GM19035 (cell line): Measurements from ENCODE around the gene RARA.

Experiments
- ATAC-seq: cut with Tn5 transposase; IDR thresholded peaks from one replicate; pipeline ENCODE4 v1.9.1; 2021; ENCODE audit not compliant: unreplicated experiment

Gene RARA

DNA sequence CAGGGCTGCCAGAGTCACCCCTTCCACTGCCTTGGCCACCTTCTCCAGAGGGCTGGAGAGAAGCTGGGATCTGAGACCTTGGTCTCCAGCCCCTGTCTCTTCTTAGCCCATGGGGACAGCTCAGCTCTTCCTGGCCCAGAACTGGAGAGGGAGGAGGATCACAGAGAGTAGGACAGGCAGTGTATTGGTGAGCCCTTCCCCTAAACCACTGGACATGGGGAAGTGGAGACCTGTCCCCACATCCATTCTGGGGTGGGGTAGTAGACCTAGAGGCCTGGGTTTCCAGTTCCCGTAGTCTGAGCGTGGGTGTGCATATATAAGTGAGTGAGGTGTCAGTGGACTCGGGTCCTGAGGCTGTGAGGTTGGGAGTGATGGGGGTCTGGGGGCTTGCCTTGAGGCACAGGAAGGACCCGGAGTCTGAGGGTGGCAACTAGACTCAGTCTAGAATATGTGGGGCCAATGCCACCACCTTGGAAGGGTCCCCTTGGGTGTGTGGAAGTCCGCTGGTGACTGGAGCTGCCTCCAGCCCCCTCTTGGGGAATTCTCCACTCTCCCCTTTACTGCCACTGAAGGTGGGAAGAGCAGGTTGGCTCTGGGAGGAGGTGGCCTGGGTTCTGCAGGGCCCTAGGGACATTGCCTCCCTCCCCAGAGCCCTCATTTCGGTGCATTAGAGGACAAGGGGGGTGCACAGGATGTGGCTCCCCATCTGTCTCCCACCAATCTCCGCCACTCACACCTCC lies 35.6 kb downstream of the RARA start:
- no peak for ATAC-seq

DNA sequence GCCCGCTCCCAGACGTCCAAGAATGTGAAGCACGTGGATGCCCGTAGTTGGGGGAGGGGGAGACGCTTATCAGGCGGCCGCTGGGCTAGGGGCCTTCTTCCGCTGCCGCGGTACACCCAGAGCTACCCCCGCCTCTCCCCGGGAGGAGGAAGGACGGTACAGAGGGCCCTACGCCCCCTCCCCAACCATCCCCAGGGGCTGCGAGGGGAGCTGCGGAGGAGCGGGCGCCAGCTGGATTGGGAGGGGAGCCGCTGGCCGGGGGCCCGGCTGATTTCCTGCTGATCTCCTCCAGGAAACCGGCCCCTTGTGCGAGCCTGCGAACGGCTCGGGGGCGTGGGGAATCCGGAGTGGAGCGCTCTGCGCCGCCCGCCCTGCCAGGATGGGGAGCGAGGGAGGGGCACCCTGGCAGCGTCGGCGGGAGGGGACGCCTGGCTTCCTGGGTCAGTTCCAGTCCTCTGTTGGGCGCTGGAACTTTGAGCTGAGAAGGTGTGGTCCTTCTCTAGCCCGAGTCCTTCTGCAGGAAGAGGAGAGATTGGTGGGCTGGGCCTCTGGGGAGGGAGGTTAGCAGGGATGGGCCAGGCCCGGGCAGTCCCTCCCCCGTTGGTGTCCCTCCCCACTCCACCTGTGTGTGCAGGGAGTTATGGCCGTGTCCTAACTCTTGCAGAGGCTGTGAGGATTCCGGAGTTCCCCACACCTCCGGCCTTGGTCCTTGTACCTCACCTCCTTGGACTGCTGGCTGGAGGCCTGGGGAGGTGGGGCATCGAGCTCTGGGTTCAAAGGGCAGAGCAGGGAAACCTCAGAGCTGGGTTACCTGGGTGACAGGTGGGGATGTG lies 36.4 kb downstream of the RARA start:
- ATAC-seq = no peak

DNA sequence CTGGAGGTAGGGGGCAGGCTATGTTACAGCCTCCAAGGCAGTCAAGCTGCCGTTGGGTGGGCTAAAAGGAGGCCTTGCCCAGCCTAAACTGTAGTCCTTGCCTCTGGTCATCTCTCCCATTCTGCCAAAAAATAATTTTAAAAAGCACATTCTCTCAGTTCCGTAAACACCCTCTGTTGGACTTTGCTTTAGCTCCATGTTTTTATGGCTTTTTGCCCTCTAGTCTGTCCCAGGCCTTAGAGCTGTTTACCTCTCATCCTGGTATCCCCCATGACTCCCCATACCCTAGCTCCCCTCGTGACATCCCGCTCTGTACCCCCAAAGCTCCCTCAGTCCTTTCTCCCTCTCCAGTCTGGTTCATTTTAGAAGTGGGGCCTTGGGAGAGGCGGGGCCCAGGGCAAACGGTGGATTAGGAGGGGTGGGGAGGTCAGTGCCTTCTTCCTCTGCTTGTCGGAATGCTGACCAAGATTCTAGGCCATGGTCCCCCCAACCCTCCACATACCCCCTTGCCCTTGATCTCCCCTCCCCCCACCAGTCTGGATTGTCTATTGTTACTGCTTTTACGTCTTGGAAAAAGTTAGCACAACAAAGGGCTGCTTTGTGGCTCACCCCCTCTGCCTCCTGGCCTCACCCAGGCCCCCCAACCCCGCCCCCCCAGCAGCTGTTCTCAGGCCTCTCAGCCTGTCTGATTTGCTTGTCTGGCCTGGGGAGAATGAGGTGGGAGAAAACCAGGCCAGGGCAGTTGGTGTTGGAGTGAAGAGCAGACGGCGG lies 37.2 kb downstream of the RARA start:
- no peak for ATAC-seq

DNA sequence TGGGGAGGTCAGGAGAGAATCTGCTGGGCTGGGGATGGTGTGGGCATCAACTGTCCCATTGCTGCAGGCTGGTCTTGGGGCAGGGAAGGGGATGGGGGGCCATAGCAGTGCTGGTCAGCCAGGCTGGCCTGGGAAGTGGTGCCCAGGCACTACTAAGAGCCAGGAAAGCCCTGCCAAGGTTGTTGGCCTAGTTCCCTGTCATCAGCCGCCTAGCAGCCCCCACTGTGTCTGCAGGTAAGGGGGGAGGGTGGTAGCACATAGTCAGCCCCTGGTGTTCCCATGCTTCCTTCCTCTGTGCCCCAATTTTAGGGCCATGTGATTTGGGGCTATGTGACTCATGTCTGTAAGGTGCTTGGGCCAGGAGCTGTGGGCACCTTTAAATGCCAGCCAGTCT lies 37.8 kb downstream of the RARA start:
- ATAC-seq = no peak

DNA sequence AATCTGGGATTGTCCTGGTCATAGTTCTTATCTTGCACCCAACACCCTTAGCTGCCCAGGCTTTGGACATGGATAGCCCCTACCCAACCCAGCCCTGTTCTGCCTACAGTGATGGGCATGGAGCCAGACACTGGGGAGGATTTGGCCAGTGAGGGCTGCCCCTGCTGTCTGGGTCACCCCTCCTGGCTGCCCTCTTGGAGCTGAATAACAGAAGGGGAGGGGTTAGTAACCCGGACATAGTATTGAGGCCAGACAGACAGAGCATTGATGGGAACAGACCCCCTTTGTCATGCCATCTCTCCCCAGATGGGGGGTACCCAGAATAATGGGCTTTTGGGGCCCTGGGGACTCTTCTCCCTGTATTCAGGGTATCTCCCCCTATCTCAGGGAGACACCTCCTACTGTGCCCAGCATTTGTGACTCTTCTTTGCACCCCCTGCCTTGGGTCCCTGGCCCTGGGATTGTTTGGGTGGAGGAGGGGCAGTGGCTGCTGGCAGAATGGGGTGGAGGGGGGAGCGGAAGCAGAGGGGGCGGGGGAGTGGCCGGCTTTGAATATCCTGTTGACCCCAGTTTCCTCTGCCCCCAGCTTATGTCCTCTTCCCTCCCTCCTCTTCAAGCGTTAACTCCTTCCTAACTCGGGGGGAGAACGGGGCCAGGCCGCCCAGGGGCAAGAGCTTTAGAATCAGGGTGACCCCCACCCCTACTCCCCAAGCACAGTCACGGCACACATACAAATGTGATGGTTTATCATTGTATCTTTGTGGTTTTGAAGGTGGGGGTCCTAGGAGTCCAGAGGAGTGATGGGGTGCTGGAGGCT lies 38.5 kb downstream of the RARA start:
- ATAC-seq = no peak

DNA sequence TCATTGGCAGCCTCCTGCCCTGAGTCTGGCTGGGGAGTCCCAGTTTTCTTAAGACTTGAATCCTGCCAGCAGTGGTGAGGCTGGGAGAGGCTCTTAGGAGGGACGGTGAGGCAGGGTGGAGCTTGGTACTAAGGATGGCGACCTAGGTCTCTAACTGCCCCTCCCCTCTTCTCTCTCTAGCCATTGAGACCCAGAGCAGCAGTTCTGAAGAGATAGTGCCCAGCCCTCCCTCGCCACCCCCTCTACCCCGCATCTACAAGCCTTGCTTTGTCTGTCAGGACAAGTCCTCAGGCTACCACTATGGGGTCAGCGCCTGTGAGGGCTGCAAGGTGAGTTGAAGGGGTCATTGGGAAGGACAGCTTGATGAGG lies 39.1 kb downstream of the RARA start:
- no peak for ATAC-seq

DNA sequence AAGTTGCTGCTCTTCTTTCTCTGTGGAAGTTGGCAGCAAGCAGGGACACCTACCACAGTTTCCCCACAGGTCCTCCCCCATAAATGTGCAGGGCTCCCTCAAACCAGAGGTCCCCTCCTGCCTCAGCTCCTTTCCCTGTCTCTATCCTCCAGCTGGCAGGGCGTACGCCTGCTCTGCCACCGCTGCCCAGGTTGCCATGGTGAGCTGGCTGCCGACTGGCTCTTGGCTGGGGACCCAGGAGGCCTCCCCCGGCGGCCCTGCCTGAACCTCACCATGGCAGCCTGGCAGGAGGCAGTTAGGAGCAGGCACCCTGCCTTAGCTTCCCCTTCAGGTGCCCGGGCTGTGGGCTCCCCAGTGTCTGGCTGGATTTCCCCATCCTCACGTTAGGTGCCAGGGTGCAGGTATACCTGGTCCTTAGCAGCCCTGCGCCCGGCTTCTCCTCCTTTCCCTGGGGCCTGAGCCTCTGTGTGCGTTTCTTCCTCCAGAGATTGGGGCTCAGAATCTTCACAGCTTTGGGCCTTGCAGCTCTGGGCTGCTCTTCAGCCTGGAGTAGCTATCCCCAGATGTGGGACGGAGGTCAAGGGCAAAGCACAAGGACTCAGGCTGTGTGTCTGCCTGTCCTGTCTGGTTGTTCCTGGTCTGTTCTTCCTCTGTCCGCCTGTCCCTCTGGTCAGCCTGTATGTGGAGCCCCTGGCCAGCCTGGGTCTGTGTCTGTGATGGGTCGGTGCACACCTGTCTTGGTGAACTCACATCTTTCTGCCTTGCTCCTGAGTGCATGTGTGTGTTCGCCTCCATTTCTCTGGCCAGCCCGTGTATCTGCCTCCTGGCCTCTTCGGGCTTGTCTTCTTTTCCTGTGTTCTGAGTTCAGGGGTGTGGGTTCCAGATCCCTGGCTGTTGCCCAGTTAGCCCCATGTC lies 39.8 kb downstream of the RARA start:
- no peak for ATAC-seq

DNA sequence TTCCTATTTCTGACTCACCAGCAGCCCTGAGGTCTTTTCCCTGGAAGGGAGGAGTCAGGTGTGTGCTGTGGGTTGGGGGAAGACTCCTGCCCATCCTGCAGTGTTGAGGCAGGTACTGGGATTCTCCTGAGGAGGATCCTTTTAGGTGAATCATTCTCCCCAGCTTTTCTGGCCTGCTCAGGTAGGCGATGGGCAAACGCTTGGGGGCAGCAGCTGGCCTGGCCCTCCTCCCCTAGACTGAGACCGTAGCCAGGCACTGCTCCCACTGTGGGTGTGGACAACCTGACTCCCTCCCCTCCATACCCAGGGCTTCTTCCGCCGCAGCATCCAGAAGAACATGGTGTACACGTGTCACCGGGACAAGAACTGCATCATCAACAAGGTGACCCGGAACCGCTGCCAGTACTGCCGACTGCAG lies 40.5 kb downstream of the RARA start:
- ATAC-seq = no peak

DNA sequence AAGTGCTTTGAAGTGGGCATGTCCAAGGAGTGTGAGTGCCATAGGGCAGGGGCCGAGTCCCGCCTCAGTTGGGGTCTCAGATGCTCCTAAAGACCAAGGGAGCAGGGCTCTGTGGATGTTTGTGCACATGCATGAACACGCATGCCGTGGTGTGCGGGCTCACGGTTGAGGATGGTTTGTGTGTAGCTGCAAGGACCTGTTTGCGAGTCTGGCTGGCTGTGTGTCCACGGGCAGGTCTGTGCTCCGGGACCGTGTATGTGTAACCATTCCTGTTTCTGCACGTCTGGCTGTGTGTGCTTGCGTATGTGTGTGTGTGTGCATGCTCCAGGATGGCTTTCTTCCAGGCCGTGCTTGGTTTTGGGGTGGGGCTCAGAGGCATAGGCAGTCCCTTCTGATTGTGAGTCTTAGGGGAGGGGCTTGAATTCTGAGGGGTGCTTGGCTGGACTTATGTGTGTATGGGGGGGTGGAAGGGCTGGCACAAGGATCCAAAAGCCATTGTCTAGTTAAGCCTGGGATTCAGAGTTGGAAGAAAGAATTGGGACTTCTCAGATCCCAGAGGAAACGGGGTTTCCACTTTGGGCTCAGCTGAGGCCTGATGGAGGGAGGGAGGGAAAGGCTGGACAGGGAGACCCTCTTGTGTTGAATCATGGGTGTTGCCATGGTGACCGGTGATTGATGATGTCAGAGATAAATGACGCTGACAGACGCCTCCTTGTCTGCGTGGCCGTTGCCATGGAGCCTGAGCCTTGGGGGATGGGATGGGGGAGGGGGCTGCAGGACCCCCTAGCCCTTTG lies 41.1 kb downstream of the RARA start:
- no peak for ATAC-seq

DNA sequence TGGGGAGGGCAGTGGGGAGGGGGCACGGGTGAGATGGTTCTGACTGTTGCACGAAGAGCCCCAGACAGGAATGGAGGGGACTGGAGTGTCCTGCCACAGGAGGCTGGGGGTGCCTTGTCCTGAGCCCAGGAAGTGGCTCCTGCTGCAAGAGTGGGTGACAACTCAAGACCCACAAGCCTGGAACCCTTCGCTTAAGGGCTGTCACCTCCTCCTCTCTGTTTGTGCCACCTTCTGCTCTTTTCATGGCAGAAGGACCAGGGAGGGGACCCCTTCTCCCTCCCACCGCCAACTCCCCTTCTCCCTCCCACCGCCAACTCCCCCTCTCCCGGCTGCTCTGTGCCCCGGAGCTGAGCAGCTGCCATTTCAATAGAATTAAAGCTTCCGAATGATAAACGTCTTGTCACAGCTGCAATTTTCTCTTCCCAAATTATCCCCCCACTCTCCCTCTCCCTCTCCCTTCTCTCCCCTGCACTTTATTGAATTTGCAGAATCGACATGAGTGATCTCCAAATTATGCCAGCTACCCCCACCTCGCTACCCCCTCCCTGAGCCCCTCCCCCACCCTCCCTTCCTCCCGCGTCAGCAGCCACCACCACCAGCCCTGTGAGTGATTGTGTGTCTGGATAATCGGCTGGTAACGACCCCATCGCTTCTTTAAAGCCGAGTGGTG lies 41.8 kb downstream of the RARA start:
- ATAC-seq = no peak

DNA sequence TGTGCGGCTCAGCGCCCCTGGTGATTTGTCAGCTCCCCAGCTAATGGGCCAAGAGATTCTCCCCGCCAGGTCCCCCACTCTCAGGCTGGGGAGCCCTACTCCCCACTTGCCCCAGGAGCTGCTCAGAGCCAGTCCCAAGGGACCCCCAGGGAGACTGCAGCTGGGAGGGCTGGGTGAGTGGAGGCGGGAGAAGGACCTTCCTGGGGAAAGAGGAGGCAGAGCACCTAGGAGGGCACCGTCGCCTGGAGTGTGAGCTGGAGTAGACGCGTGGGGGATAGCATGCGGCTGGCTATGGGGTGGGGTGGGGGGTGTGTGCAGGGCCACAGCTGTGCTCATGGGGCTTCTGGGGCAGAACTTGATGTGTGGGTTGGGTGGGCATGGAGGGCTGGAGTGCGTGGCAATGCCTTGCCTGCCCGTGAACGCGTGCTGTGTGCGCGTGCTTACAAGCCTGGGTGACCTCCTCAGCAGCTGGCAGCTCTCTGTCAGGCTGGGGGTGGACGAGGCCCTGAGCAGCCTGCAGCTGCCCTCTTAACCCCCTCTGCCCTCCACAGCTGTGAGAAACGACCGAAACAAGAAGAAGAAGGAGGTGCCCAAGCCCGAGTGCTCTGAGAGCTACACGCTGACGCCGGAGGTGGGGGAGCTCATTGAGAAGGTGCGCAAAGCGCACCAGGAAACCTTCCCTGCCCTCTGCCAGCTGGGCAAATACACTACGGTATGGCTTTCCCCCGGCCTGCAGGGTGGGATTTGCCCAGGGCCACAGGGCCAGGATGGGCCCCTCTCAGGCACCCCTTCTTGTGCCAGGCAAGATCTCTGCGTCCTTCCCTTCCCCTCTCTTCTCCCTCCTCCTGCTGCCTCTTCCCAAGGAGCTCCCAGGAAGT lies 42.6 kb downstream of the RARA start:
- no peak for ATAC-seq

DNA sequence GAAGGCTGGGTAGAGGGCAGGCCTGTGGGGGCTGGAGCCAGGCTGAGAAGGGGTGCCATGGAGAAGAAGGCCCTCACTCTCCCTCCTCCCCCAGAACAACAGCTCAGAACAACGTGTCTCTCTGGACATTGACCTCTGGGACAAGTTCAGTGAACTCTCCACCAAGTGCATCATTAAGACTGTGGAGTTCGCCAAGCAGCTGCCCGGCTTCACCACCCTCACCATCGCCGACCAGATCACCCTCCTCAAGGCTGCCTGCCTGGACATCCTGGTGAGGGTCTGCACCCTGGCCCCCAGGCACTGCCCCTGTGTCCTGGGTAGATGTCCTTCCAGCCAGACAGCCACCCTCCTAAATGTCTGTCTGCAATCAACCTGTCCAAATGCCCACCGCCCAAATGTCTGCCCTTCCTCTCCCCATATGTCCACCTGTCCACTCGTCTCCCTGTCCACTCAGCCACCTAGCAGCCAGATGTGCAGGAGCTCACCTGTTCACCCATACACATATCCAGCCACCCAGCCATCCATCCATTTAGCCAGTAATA lies 43.3 kb downstream of the RARA start:
- ATAC-seq = no peak

DNA sequence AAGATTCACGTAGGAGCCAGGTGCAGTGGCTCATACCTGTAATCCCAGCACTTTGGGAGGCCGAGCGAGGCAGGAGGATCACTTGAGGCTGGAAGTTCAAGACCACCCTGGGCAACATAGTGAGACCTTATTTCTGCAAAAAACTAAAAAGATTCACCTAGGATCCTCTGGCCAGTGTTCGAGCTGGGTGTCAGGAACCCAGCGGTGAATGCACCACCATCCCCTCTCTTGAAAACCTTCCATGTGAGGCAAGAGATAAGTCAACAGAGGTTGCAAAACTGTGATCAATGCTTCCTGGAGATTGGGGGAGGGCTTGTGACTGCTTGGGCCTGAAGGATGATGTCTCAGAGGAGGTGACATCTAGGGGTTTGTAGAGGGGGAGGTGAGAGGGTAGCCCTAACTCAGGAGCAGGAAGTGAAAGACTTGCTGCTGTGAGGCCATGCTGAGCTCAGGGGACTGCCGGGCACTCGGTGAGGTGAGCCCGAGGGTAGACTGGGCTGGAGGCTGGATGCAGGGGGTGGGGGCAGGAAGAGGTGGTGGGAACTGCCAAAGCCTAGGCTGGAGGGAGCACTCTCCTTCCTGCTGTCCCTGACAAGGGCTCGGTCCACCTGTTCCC lies 43.9 kb downstream of the RARA start:
- ATAC-seq = no peak

DNA sequence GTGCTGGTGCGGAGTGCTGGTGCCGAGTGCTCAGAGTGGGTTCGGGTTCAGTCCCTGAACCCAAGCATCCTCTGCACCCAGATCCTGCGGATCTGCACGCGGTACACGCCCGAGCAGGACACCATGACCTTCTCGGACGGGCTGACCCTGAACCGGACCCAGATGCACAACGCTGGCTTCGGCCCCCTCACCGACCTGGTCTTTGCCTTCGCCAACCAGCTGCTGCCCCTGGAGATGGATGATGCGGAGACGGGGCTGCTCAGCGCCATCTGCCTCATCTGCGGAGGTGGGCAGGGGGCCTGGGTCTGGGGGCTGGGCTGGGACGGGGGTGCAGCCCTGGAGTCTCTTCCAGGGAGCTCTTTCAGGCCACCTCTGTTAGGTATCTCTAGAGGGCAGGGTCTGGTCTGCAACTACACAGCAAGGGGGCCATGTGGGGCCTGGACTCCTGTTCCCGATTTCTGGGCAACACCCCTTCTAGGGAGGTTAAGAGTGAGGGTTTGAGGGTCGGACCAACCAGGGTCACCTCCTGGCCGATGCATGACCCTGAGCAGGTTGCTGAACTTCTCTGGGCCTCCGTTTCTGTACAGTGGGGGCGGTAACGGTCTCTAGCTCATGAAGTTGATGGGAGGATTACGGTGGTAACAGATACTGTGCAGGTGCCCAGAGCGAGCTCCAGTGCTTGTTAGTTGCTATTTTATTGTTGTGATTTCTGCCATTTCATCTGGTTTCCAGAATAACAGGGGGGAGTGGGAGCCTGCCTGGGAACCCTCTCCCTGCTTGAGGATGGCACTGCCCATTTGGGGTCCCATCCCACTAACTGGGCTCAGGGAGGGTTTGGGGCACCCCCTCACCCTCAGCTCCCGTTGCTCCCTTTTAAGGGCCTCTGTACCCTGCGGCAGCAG lies 45.5 kb downstream of the RARA start:
- no peak for ATAC-seq

DNA sequence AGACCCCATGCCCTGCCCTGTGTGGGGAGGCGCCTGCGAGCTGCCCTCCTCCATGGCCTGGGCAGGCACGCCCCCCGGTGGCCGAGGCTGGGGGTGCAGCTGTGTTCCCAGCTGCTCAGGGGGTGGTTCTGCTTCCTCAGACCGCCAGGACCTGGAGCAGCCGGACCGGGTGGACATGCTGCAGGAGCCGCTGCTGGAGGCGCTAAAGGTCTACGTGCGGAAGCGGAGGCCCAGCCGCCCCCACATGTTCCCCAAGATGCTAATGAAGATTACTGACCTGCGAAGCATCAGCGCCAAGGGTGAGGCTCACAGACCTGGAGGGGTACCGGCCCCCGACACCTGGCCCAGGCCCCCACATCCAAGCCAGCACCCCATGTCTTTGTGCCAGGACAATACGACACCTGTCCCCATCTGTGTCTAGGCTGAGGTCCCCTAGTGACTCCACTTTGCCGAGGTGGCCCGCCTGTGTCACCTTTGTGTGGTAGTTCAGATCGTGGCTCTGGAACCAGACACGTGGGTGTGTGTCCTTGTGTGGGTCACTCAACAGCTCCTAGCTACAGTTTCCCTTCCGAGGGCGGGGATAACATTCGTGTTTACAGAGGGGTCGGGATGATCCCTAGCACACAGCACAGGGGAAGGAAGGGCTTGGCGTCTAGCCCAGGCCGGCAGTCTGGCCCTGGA lies 46.3 kb downstream of the RARA start:
- no peak for ATAC-seq
